Kidney epithelial cell (primary cell): Measurements from ENCODE around the gene TNFAIP2. TPM values are rescaled to one million over a fixed set of nuclear protein-coding genes. Genes with fewer than 3 reads are reported as not detected.

Source experiments
- DNase-seq: peaks from one replicate; pipeline ENCODE4 v3.0.0-alpha.2; 2010; ENCODE audit warnings: low read depth
- H3K27me3 ChIP-seq: 2 replicates; pipeline ENCODE4 v1.6.0; 2011; ENCODE audit warnings: low read length; ENCODE audit not compliant: control insufficient read depth, insufficient read depth
- H3K36me3 ChIP-seq: 2 replicates; pipeline ENCODE4 v1.5.1; 2011; ENCODE audit warnings: low read length; ENCODE audit not compliant: control insufficient read depth, insufficient read depth
- H3K4me3 ChIP-seq: 2 replicates; pipeline ENCODE4 v1.5.1; 2011; ENCODE audit warnings: low read depth, mild to moderate bottlenecking, control low read depth, low read length
- CTCF ChIP-seq: IDR thresholded peaks from 2 replicates; pipeline ENCODE4 v1.5.1; 2011; ENCODE audit warnings: mild to moderate bottlenecking, moderate library complexity, low read length, control low read depth, inconsistent platforms; ENCODE audit not compliant: insufficient read depth, poor library complexity, severe bottlenecking
- total RNA-seq: library from RNA; depleted of rRNA; stranded (reverse); fragments of >200 nt; gene quantifications from 2 replicates; pipeline ENCODE4 v1.2.3, GENCODE V29; 2015

TNFAIP2 gene
- total RNA-seq = 152 and 154 TPM in 2 replicates

DNA sequence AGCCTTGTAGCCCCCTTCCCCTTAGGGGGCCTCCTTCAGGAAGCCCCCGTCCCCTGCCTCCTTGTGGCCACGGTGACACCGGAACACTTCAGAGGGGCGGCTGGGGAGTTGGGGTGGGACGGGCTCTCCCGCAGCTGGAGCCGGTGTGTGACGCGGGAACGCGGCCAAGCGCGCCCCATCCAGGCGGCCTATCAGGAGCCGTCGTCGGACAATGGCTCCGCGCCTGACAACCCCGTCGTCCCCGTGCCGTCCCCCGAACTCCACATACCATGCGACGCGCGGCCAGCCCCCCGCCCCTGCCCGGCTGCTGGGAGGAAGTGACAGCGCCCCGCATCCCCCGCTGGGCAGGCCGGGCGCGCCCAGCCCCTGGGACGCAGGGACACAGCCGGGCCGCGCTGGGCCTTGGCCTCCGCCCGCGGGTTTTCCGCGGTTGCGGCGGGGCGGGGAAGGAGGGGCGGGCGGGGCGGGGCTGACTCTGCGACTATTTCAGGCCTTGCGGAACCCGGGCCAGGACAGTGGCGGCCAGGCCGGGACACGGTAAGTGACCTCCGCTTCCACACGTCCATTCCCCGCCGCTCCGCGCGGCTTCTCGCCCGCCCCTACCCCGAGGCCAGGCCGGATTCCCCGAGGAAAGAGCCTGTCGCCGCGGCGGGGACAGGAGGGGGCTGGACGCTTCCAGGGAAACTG, at the start of gene TNFAIP2:
TSS of gene TNFAIP2 (plus strand) at position 515 of the 687 bp plus-strand sequence. CDS start 2,997 bp downstream, outside the sequence.
- no peaks in the 10 kb centered on the region for H3K27me3 ChIP-seq
- H3K36me3 ChIP-seq = no peaks in the 10 kb centered on the region
- peak within 1 kb of the TSS; percentile 61 for H3K4me3 ChIP-seq
- no peak for DNase-seq
- TF ChIP-seq CTCF = no peak

- no peaks in the 10 kb centered on the region for H3K27me3 ChIP-seq
- no peak overlapping the region for H3K4me3 ChIP-seq
- DNase-seq = no peak
- no peak for TF ChIP-seq CTCF
- H3K36me3 ChIP-seq = no peaks in the 10 kb centered on the region
Observed at GRCh38 chr14:103073876-103074728, 49.2 kb upstream of the TNFAIP2 start.

- Histone ChIP-seq H3K4me3 (peak overlapping the region; percentile 33), H3K36me3 (no peaks in the 10 kb centered on the region), H3K27me3 (peaks cover 2% of the 10 kb centered on the region)
- TF ChIP-seq CTCF = no peak
- DNase-seq = no peak
Observed at GRCh38 chr14:103074729-103075367, 48.4 kb upstream of the TNFAIP2 start.

- peaks cover 4% of the 10 kb centered on the region for H3K27me3 ChIP-seq
- DNase-seq = no peak
- H3K4me3 ChIP-seq = no peak overlapping the region
- H3K36me3 ChIP-seq = no peaks in the 10 kb centered on the region
- peak; percentile 79 for TF ChIP-seq CTCF
Observed at GRCh38 chr14:103078420-103078749, 44.9 kb upstream of the TNFAIP2 start.

- no peaks in the 10 kb centered on the region for H3K36me3 ChIP-seq
- DNase-seq = no peak
- no peak for TF ChIP-seq CTCF
- H3K4me3 ChIP-seq = no peak overlapping the region
- peaks cover 8% of the 10 kb centered on the region for H3K27me3 ChIP-seq
Observed at GRCh38 chr14:103078860-103079587, 44.2 kb upstream of the TNFAIP2 start.
